A549 (cell line): ENCODE data around the gene TAAR8. TPM values are rescaled to one million over a fixed set of nuclear protein-coding genes. Genes with fewer than 3 reads are reported as not detected.
A peak's percentile ranks its signal among the peaks of the same experiment; 100 is the strongest.

ENCODE experiments used
- ATAC-seq, 2 experiments: fragments of 200-7000 bp in 1 of 2; fragments of >200 bp in 1 of 2; cut with Nextera tagmentation in 1 of 2; cut with Tn5 transposase in 1 of 2; 3 replicates each; pipeline versions ENCODE4 v1.8.0 to v1.9.1; 2018 to 2020; ENCODE audit warnings: mild to moderate bottlenecking in 1 of 2, moderate library complexity in 1 of 2
- CTCF ChIA-PET: fragments of 300-600 bp; sonication (Branson Sonifier 250); formaldehyde crosslinking; extraction: SDS; loops from one replicate; lab custom pipeline; 2021; ENCODE audit warnings: antibody characterized with exemption, inconsistent platforms; lab: Yijun Ruan, JAX
- POLR2A ChIA-PET: fragments of 350-600 bp; formaldehyde crosslinking; extraction: SDS; loops from one replicate; lab custom pipeline; 2021; ENCODE audit warnings: antibody characterized with exemption, inconsistent platforms; lab: Yijun Ruan, JAX
- DNase-seq, 2 experiments: peaks; one replicate each; pipeline versions ENCODE4 v3.0.0 to v3.0.0-alpha.2; 2011 to 2016; ENCODE audit warnings: low read depth in 1 of 2, low spot score in 1 of 2
- FAIRE-seq: peaks from 2 replicates; lab custom pipeline; 2011; peaks lifted over from hg19 to GRCh38; lab: Jason Lieb, UNC
- H3K27ac ChIP-seq, 2 experiments: fragments of >200 bp; sonication (Bioruptor Twin); formaldehyde crosslinking; 3 replicates each; pipeline ENCODE4 v1.5.1; 2016 to 2017
- H3K4me1 ChIP-seq: fragments of >200 bp; sonication (Bioruptor Twin); formaldehyde crosslinking; 3 replicates; pipeline ENCODE4 v1.6.1; 2016
- H3K4me2 ChIP-seq: fragments of >200 bp; sonication (Bioruptor Twin); formaldehyde crosslinking; 3 replicates; pipeline ENCODE4 v1.6.1; 2016
- H3K4me3 ChIP-seq: fragments of >200 bp; sonication (Bioruptor Twin); formaldehyde crosslinking; 3 replicates; pipeline ENCODE4 v1.5.1; 2016
- H3K9me3 ChIP-seq: fragments of >200 bp; sonication (Bioruptor Twin); formaldehyde crosslinking; 3 replicates; pipeline ENCODE4 v1.6.1; 2016
- BCL3 ChIP-seq: fragments of >200 bp; sonication (Bioruptor Twin); formaldehyde crosslinking; IDR thresholded peaks from 3 replicates; pipeline ENCODE4 v1.6.1; 2016
- BHLHE40 ChIP-seq: IDR thresholded peaks from 2 replicates; pipeline ENCODE4 v1.6.1; 2012; ENCODE audit warnings: low read depth, low read length, inconsistent platforms
- EP300 ChIP-seq, 2 experiments: fragments of >200 bp; sonication (Bioruptor Twin); formaldehyde crosslinking; IDR thresholded peaks; 2 replicates in 1 of 2; 3 replicates in 1 of 2; pipeline ENCODE4 v1.6.1; 2016 to 2017
- FOSL2 ChIP-seq, 2 experiments: fragments of 450-650 bp in 1 of 2; fragments of >200 bp in 1 of 2; sonication (Bioruptor Twin) in 1 of 2; formaldehyde crosslinking; IDR thresholded peaks; 2 replicates each; pipeline versions ENCODE4 v1.5.0 to v1.6.1; 2016 to 2020; ENCODE audit warnings: mild to moderate bottlenecking in 1 of 2, moderate library complexity in 1 of 2
- MAFK ChIP-seq: fragments of 450-650 bp; IDR thresholded peaks from 2 replicates; pipeline ENCODE4 v1.6.1; 2014; ENCODE audit not compliant: partially characterized antibody
- MAZ ChIP-seq: fragments of 150-350 bp; IDR thresholded peaks from 2 replicates; pipeline ENCODE4 v1.6.1; 2014; ENCODE audit warnings: antibody characterized with exemption, low read depth, low read length, borderline replicate concordance
- NR3C1 ChIP-seq: fragments of >200 bp; sonication (Bioruptor Twin); formaldehyde crosslinking; IDR thresholded peaks from 3 replicates; pipeline ENCODE4 v1.6.1; 2017
- PHF8 ChIP-seq: fragments of 200-600 bp; sonication (generic); IDR thresholded peaks from 2 replicates; pipeline ENCODE4 v1.6.1; 2016; ENCODE audit warnings: low read depth, mild to moderate bottlenecking, antibody characterized with exemption, moderate library complexity, borderline replicate concordance
- POLR2AphosphoS2 ChIP-seq: conservative IDR thresholded peaks from 2 replicates; pipeline ENCODE4 v1.6.1; 2012; ENCODE audit warnings: low read length, improper control_type of control experiment, inconsistent platforms
- RARB ChIP-seq: fragments of 250-450 bp; sonication (Bioruptor Pico); IDR thresholded peaks from 2 replicates; pipeline ENCODE4 v1.8.0; 2021; ENCODE audit warnings: mild to moderate bottlenecking, moderate library complexity
- RCOR1 ChIP-seq: fragments of 150-350 bp; IDR thresholded peaks from 2 replicates; pipeline ENCODE4 v1.6.1; 2014; ENCODE audit warnings: antibody characterized with exemption, low read length, low read depth
- RFX5 ChIP-seq: fragments of 450-650 bp; IDR thresholded peaks from 2 replicates; pipeline ENCODE4 v1.7.1; 2014; ENCODE audit warnings: antibody characterized with exemption, mild to moderate bottlenecking, moderate library complexity
- RNF2 ChIP-seq: fragments of 200-600 bp; sonication (generic); IDR thresholded peaks from 2 replicates; pipeline ENCODE4 v1.6.1; 2016; ENCODE audit warnings: low read depth, mild to moderate bottlenecking, antibody characterized with exemption, moderate library complexity, borderline replicate concordance
- SREBF2 ChIP-seq: fragments of 450-650 bp; IDR thresholded peaks from 2 replicates; pipeline ENCODE4 v1.6.1; 2014; ENCODE audit warnings: mild to moderate bottlenecking, moderate library complexity
- TP53 ChIP-seq: fragments of 250-450 bp; sonication (Bioruptor Pico); IDR thresholded peaks from 2 replicates; pipeline ENCODE4 v1.5.0; 2021; ENCODE audit warnings: mild to moderate bottlenecking, moderate library complexity
- USF2 ChIP-seq: fragments of 450-650 bp; IDR thresholded peaks from 2 replicates; pipeline ENCODE4 v1.6.1; 2014; ENCODE audit warnings: antibody characterized with exemption
- ZC3H11A ChIP-seq: fragments of 450-650 bp; IDR thresholded peaks from 2 replicates; pipeline ENCODE4 v1.6.1; 2014; ENCODE audit warnings: antibody characterized with exemption, mild to moderate bottlenecking
- WGBS: methylation state at CpG from one replicate; pipeline ENCODE4 v1.1.6; 2017; ENCODE audit errors: missing lambda C conversion rate; 5-methylcytosine and 5-hydroxymethylcytosine counted together
- polyA plus RNA-seq, 4 experiments: library from polyadenylated mRNA; depleted of rRNA in 3 of 4; stranded (reverse); fragments of >200 nt; fragmentation: RNase III in 1 of 4; extraction: RNeasy Plus Mini Kit Qiagen cat#74134 plus additional on column Dnase treatment in 1 of 4; gene quantifications; 2 replicates in 3 of 4; 3 replicates in 1 of 4; pipeline ENCODE4 v1.2.3, GENCODE V29; 2011 to 2017
- TF ChIP-seq, protein P1 (sequence below): IDR thresholded peaks from 2 replicates; pipeline ENCODE4 v1.6.1; 2012

Gene TAAR8
- polyA plus RNA-seq, 2 of the 4 experiments (the other 2 are of a cell fraction) = not detected

- no peaks in the 10 kb centered on the region for H3K4me1 ChIP-seq
- H3K4me2 ChIP-seq = no peak overlapping the region
- no peak overlapping the region for H3K4me3 ChIP-seq
- FAIRE-seq (no peak), ATAC-seq (no peak), DNase-seq (no peak)
- WGBS = 33% methylated on average over 4 of the region's 4 CpGs
- H3K27ac ChIP-seq = no peak overlapping the region
- ChIA-PET CTCF (no interaction called here), POLR2A (no interaction called here)
- no peaks in the 10 kb centered on the region for H3K9me3 ChIP-seq
- TF ChIP-seq SREBF2 = no peak
- TF ChIP-seq FOSL2 (IDR thresholded peaks at IDR 0.05) = no peak
- TF ChIP-seq FOSL2 (CRISPR knock-in tag; IDR thresholded peaks at IDR 0.05) = no peak
- no peak for TF ChIP-seq TP53 (CRISPR knock-in tag)
- no peak for TF ChIP-seq ZC3H11A
- TF ChIP-seq EP300 (IDR thresholded peaks at IDR 0.05) = no peak
Measured at GRCh38 chr6:132569170-132569569, 16.7 kb downstream of the TAAR8 start.

- Histone ChIP-seq H3K4me2 (no peak within 1 kb of the TSS), H3K4me1 (no peaks in the 10 kb centered on the region), H3K27ac (no peak within 1 kb of the TSS), H3K9me3 (no peaks in the 10 kb centered on the region), H3K4me3 (no peak within 1 kb of the TSS)
- 46% methylated on average over 15 of the region's 15 CpGs for WGBS
- CTCF ChIA-PET = no interaction called here
- FAIRE-seq (no peak), ATAC-seq (no peak), DNase-seq (no peak)
- POLR2A ChIA-PET = no interaction called here
- no peak for TF ChIP-seq MAZ
- TF ChIP-seq TP53 (CRISPR knock-in tag) = no peak
- TF ChIP-seq BHLHE40 = no peak
- TF ChIP-seq RARB (CRISPR knock-in tag) = no peak
- no peak for TF ChIP-seq PHF8
- TF ChIP-seq RFX5 = no peak
Measured at GRCh38 chr6:132570221-132570777, 17.8 kb downstream of the TAAR8 start, which contains the start of gene TAAR6. TSS of gene TAAR6 (plus strand) at chr6:132570322. CDS start at chr6:132570322, 0 bp downstream.

DNA sequence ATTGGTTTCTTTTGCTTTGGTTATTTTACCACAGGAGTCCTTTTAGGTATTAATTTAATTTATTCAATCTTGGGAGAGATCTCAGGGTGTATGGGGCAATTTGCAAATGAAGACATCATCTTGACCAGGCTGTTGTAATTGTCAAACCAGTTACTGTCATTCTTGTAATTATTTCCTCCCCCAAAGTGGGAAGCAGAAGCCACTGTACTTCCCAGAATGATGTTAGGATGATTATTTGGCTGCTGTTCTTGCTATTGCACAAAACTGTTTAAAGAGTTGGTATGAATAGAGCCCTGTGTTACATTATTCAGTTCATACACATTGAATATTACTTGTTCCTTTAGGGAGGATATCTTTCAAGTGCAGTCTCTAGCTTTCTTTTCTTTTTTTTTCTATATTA lies 19.3 kb downstream of the TAAR8 start:
- H3K9me3 ChIP-seq = no peaks in the 10 kb centered on the region
- TF ChIP-seq MAFK (no peak), RNF2 (no peak), NR3C1 (no peak), BCL3 (no peak), BHLHE40 (no peak), RCOR1 (no peak), RFX5 (no peak), USF2 (no peak), POLR2AphosphoS2 (no peak)
- TF ChIP-seq, protein P1, sequence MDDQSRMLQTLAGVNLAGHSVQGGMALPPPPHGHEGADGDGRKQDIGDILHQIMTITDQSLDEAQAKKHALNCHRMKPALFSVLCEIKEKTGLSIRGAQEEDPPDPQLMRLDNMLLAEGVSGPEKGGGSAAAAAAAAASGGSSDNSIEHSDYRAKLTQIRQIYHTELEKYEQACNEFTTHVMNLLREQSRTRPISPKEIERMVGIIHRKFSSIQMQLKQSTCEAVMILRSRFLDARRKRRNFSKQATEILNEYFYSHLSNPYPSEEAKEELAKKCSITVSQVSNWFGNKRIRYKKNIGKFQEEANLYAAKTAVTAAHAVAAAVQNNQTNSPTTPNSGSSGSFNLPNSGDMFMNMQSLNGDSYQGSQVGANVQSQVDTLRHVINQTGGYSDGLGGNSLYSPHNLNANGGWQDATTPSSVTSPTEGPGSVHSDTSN = no peak
- TF ChIP-seq, all 56 proteins: peak for 0
- no peak for ATAC-seq
- Histone ChIP-seq H3K4me2 (no peak overlapping the region), H3K4me1 (no peaks in the 10 kb centered on the region), H3K27ac (no peak overlapping the region), H3K4me3 (no peak overlapping the region)
- ChIA-PET POLR2A (no interaction called here), CTCF (no interaction called here)
- no peak for DNase-seq
- no peak for FAIRE-seq

- WGBS = 13% methylated on average over 1 of the region's 1 CpG
- TF ChIP-seq MAFK (peak; percentile 21), TP53 (CRISPR knock-in tag) (no peak)
- TF ChIP-seq, all 56 proteins: peak for 1
- ATAC-seq (no peak), FAIRE-seq (no peak), DNase-seq (no peak)
- CTCF ChIA-PET = no interaction called here
- no peak overlapping the region for H3K4me3 ChIP-seq
- POLR2A ChIA-PET = no interaction called here
- no peaks in the 10 kb centered on the region for H3K9me3 ChIP-seq
- H3K4me2 ChIP-seq = no peak overlapping the region
- H3K27ac ChIP-seq = no peak overlapping the region
- no peaks in the 10 kb centered on the region for H3K4me1 ChIP-seq
Measured at GRCh38 chr6:132584698-132585097, 32.2 kb downstream of the TAAR8 start.
